Stimulated activated CD4-positive, alpha-beta T cell treated with anti-CD3 and anti-CD28 coated beads, Interleukin-1b, Interleukin-23, amount 100 ng/mL, for 48 hours (primary cell): ENCODE measurements around the gene FAM83F.
"Not testable (repeated sequence)": the region's sequence is repeated elsewhere in the genome, so short reads cannot be mapped to it uniquely, and the experiment has no call there.

Source experiments
- DNase-seq: peaks from one replicate; pipeline ENCODE4 v3.0.0-alpha.2; 2020

The FAM83F gene

GRCh38 chr22:39994566-39995392 lies at the start of gene FAM83F:
TSS of gene FAM83F (plus strand) at chr22:39994954. CDS start at chr22:39995043, 89 bp downstream.
- DNase-seq, result no peak

GRCh38 chr22:39946126-39946502 lies 48.6 kb upstream of the FAM83F start:
- DNase-seq, result no peak

- no peak for DNase-seq
These were observed 48.1 kb upstream of the FAM83F start for GRCh38 chr22:39946503-39947219.

GRCh38 chr22:39947220-39948216 lies 47.2 kb upstream of the FAM83F start:
- DNase-seq, result no peak

- DNase-seq, result no peak
These were observed 44.6 kb upstream of the FAM83F start for GRCh38 chr22:39949964-39950737.

- not testable (repeated sequence) for DNase-seq
These were observed 43.0 kb upstream of the FAM83F start for GRCh38 chr22:39951603-39952293.

- DNase-seq, result no peak
These were observed 42.4 kb upstream of the FAM83F start for GRCh38 chr22:39952347-39952746.

- DNase-seq, result no peak
These were observed 41.7 kb upstream of the FAM83F start for GRCh38 chr22:39953101-39953500.

GRCh38 chr22:39954584-39955055 lies 40.1 kb upstream of the FAM83F start:
- DNase-seq, result peak; percentile 29

- no peak for DNase-seq
These were observed 39.1 kb upstream of the FAM83F start for GRCh38 chr22:39955675-39956074.

GRCh38 chr22:39956932-39957664 lies 37.7 kb upstream of the FAM83F start:
- no peak for DNase-seq

GRCh38 chr22:39958009-39958711 lies 36.6 kb upstream of the FAM83F start:
- no peak for DNase-seq

GRCh38 chr22:39958949-39959639 lies 35.7 kb upstream of the FAM83F start:
- DNase-seq, result peak; percentile 16

- peak; percentile 28 for DNase-seq
These were observed 34.9 kb upstream of the FAM83F start, which contains the start of gene TMA7B for GRCh38 chr22:39959640-39960447. TSS of gene TMA7B (plus strand) at chr22:39960397. CDS start at chr22:39964375, 3,978 bp downstream.

GRCh38 chr22:39960791-39961746 lies 33.7 kb upstream of the FAM83F start:
- DNase-seq, result peak; percentile 84

- DNase-seq, result no peak
These were observed 32.7 kb upstream of the FAM83F start for GRCh38 chr22:39962071-39962470.

- no peak for DNase-seq
These were observed 29.0 kb upstream of the FAM83F start for GRCh38 chr22:39965748-39966147.
